HepG2 (cell line): ENCODE results near the gene ZNF414. TPM values are rescaled to one million over a fixed set of nuclear protein-coding genes. Genes with fewer than 3 reads are reported as not detected.

Experiments used
- DMAP1 ChIP-seq: IDR thresholded peaks from 2 replicates; pipeline ENCODE4 v1.6.1; 2016
- HNRNPH1 ChIP-seq: fragments of 200-400 bp; formaldehyde crosslinking; optimal IDR thresholded peaks from 2 replicates; pipeline ENCODE3; 2017; ENCODE audit warnings: mild to moderate bottlenecking, low read depth, low read length
- NFIB ChIP-seq: sonication (generic); formaldehyde crosslinking; IDR thresholded peaks from 2 replicates; pipeline ENCODE4 v1.9.0; 2021; ENCODE audit warnings: missing genetic modification reagents, mild to moderate bottlenecking, borderline replicate concordance
- RARA ChIP-seq: IDR thresholded peaks from 2 replicates; pipeline ENCODE4 v1.6.1; 2016; ENCODE audit warnings: missing genetic modification reagents, missing compliant biosample characterization
- RFX1 ChIP-seq: fragments of 450-650 bp; IDR thresholded peaks from 2 replicates; pipeline ENCODE4 v1.6.1; 2017
- RFXANK ChIP-seq: IDR thresholded peaks from 2 replicates; pipeline ENCODE4 v1.6.1; 2016
- ZBTB1 ChIP-seq: sonication (generic); formaldehyde crosslinking; IDR thresholded peaks from 2 replicates; pipeline ENCODE4 v1.4.0; 2020; ENCODE audit warnings: missing genetic modification reagents, borderline replicate concordance
- ZFP36L2 ChIP-seq: sonication (generic); formaldehyde crosslinking; IDR thresholded peaks from 2 replicates; pipeline ENCODE4 v1.4.0; 2020; ENCODE audit warnings: missing genetic modification reagents
- ZNF17 ChIP-seq: sonication (generic); formaldehyde crosslinking; IDR thresholded peaks from 2 replicates; pipeline ENCODE4 v1.5.0; 2020; ENCODE audit warnings: mild to moderate bottlenecking, missing genetic modification reagents
- ZNF335 ChIP-seq: sonication (generic); formaldehyde crosslinking; IDR thresholded peaks from 2 replicates; pipeline ENCODE4 v1.4.0; 2020; ENCODE audit warnings: missing genetic modification reagents
- polyA plus RNA-seq, 8 experiments: library from polyadenylated mRNA; depleted of rRNA in 3 of 8; stranded (reverse) in 7 of 8; unstranded in 1 of 8; fragments of >200 nt; fragmentation: Illumina TruSeq in 4 of 8; extraction: Trizol in 4 of 8; gene quantifications; 2 replicates each; pipeline versions ENCODE4 v1.2.1 to v1.2.3, GENCODE V29; 2011 to 2016; ENCODE audit warnings: low read depth in 4 of 8, missing spikeins in 1 of 8, mixed read lengths in 1 of 8; ENCODE audit not compliant: insufficient read depth in 1 of 8
- total RNA-seq, 5 experiments: library from RNA; depleted of rRNA; stranded (reverse); fragments of >200 nt; fragmentation: Illumina TruSeq; extraction: Trizol; gene quantifications; 2 replicates each; pipeline ENCODE4 v1.2.3, GENCODE V29; 2016; ENCODE audit warnings: low read depth in 1 of 5
- TF ChIP-seq, protein P1 (sequence below): sonication (generic); formaldehyde crosslinking; IDR thresholded peaks from 2 replicates; pipeline ENCODE4 v1.4.0; 2020; ENCODE audit warnings: missing genetic modification reagents, borderline replicate concordance
- TF ChIP-seq, protein P2 (sequence below): sonication (generic); formaldehyde crosslinking; IDR thresholded peaks from 2 replicates; pipeline ENCODE4 v1.9.0; 2021; ENCODE audit warnings: missing genetic modification reagents, borderline replicate concordance
- TF ChIP-seq, protein P3 (sequence below): sonication (generic); formaldehyde crosslinking; IDR thresholded peaks from 2 replicates; pipeline ENCODE4 v1.9.0; 2021; ENCODE audit warnings: mild to moderate bottlenecking, missing genetic modification reagents

The ZNF414 gene
- total and polyA plus RNA-seq, 2 of the 13 experiments (the other 11 are each of a cell fraction or from before 2014, with no cell fraction given), result 2.5 to 4.0 TPM

DNA sequence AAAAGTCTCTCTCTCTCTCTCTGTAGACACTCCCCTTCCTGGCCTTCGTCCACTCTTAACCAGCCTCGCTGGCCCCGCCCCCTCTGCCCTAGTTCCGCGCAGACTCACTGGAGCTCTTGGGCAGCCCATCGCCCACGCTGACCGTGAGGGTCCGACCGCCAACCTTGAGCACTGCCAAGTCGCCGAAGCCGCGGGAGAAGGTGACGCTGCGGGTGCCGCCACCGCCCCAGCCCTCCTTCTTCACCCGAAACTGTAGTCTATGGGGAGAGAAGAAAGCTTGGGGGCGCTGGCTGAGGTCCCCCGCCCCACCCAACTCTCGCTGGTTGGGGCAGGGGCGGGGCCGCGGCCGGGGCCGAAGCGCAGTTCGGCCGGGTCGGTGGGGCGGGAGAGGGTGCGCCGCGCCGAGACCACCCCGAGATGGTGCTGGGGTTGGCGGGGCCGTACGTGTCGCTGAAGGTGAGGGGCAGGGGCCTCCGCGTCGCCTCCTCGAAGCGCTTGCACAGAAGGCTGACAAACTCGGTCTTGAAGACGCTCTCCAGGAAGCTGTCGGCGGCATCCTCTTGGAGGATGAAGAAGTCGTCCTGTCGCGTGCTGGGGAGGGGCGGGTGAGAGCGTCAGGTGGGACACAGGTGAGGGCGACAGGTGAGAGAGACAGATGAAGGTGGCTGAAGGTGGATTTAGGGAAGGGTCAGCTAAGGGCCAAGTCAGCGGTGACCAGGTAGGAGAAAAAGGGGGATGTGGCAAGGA, 12.6 kb upstream of the ZNF414 start (continued):
- TF ChIP-seq, protein P1, sequence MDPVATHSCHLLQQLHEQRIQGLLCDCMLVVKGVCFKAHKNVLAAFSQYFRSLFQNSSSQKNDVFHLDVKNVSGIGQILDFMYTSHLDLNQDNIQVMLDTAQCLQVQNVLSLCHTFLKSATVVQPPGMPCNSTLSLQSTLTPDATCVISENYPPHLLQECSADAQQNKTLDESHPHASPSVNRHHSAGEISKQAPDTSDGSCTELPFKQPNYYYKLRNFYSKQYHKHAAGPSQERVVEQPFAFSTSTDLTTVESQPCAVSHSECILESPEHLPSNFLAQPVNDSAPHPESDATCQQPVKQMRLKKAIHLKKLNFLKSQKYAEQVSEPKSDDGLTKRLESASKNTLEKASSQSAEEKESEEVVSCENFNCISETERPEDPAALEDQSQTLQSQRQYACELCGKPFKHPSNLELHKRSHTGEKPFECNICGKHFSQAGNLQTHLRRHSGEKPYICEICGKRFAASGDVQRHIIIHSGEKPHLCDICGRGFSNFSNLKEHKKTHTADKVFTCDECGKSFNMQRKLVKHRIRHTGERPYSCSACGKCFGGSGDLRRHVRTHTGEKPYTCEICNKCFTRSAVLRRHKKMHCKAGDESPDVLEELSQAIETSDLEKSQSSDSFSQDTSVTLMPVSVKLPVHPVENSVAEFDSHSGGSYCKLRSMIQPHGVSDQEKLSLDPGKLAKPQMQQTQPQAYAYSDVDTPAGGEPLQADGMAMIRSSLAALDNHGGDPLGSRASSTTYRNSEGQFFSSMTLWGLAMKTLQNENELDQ (CRISPR knock-in tag), result no peak
- TF ChIP-seq ZFP36L2 (CRISPR knock-in tag) (no peak), ZBTB1 (CRISPR knock-in tag) (no peak), HNRNPH1 (no peak), DMAP1 (no peak; the same call in 1 of the 2 replicates), NFIB (CRISPR knock-in tag) (no peak), ZNF17 (CRISPR knock-in tag) (no peak), RFX1 (no peak), ZNF335 (CRISPR knock-in tag) (no peak), RFXANK (CRISPR knock-in tag) (no peak), RARA (CRISPR knock-in tag) (no peak)
- TF ChIP-seq, protein P2, sequence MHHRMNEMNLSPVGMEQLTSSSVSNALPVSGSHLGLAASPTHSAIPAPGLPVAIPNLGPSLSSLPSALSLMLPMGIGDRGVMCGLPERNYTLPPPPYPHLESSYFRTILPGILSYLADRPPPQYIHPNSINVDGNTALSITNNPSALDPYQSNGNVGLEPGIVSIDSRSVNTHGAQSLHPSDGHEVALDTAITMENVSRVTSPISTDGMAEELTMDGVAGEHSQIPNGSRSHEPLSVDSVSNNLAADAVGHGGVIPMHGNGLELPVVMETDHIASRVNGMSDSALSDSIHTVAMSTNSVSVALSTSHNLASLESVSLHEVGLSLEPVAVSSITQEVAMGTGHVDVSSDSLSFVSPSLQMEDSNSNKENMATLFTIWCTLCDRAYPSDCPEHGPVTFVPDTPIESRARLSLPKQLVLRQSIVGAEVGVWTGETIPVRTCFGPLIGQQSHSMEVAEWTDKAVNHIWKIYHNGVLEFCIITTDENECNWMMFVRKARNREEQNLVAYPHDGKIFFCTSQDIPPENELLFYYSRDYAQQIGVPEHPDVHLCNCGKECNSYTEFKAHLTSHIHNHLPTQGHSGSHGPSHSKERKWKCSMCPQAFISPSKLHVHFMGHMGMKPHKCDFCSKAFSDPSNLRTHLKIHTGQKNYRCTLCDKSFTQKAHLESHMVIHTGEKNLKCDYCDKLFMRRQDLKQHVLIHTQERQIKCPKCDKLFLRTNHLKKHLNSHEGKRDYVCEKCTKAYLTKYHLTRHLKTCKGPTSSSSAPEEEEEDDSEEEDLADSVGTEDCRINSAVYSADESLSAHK (CRISPR knock-in tag), result no peak
- TF ChIP-seq, protein P3, sequence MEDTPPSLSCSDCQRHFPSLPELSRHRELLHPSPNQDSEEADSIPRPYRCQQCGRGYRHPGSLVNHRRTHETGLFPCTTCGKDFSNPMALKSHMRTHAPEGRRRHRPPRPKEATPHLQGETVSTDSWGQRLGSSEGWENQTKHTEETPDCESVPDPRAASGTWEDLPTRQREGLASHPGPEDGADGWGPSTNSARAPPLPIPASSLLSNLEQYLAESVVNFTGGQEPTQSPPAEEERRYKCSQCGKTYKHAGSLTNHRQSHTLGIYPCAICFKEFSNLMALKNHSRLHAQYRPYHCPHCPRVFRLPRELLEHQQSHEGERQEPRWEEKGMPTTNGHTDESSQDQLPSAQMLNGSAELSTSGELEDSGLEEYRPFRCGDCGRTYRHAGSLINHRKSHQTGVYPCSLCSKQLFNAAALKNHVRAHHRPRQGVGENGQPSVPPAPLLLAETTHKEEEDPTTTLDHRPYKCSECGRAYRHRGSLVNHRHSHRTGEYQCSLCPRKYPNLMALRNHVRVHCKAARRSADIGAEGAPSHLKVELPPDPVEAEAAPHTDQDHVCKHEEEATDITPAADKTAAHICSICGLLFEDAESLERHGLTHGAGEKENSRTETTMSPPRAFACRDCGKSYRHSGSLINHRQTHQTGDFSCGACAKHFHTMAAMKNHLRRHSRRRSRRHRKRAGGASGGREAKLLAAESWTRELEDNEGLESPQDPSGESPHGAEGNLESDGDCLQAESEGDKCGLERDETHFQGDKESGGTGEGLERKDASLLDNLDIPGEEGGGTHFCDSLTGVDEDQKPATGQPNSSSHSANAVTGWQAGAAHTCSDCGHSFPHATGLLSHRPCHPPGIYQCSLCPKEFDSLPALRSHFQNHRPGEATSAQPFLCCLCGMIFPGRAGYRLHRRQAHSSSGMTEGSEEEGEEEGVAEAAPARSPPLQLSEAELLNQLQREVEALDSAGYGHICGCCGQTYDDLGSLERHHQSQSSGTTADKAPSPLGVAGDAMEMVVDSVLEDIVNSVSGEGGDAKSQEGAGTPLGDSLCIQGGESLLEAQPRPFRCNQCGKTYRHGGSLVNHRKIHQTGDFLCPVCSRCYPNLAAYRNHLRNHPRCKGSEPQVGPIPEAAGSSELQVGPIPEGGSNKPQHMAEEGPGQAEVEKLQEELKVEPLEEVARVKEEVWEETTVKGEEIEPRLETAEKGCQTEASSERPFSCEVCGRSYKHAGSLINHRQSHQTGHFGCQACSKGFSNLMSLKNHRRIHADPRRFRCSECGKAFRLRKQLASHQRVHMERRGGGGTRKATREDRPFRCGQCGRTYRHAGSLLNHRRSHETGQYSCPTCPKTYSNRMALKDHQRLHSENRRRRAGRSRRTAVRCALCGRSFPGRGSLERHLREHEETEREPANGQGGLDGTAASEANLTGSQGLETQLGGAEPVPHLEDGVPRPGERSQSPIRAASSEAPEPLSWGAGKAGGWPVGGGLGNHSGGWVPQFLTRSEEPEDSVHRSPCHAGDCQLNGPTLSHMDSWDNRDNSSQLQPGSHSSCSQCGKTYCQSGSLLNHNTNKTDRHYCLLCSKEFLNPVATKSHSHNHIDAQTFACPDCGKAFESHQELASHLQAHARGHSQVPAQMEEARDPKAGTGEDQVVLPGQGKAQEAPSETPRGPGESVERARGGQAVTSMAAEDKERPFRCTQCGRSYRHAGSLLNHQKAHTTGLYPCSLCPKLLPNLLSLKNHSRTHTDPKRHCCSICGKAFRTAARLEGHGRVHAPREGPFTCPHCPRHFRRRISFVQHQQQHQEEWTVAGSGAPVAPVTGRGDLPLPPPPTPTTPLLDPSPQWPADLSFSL (CRISPR knock-in tag), result no peak
